Measurements from ENCODE around the gene ANKRD60.

Gene ANKRD60

GRCh38 chr20:58188527-58188926, 39.9 kb downstream of the ANKRD60 start:
- no peak for DNase-seq

- DNase-seq, result no peak
Observed at GRCh38 chr20:58184984-58185383, 43.5 kb downstream of the ANKRD60 start.

- no peak for DNase-seq
Observed at GRCh38 chr20:58184063-58184462, 44.4 kb downstream of the ANKRD60 start.

- DNase-seq, result no peak
Observed at GRCh38 chr20:58182521-58183140, 45.8 kb downstream of the ANKRD60 start.

- peak; percentile 47 for DNase-seq
Observed at GRCh38 chr20:58179432-58180099, 48.9 kb downstream of the ANKRD60 start.

- DNase-seq, result no peak
Observed at GRCh38 chr20:58179083-58179431, 49.4 kb downstream of the ANKRD60 start.

GRCh38 chr20:58177799-58178198, 50.7 kb downstream of the ANKRD60 start:
- no peak for DNase-seq

GRCh38 chr20:58175836-58176235, 52.6 kb downstream of the ANKRD60 start:
- no peak for DNase-seq

GRCh38 chr20:58175425-58175824, 53.0 kb downstream of the ANKRD60 start:
- no peak for DNase-seq

- peak; percentile 53 for DNase-seq
Observed at GRCh38 chr20:58174708-58175280, 53.7 kb downstream of the ANKRD60 start.

- peak; percentile 21 for DNase-seq
Observed at GRCh38 chr20:58173930-58174707, 54.3 kb downstream of the ANKRD60 start.

GRCh38 chr20:58173091-58173490, 55.4 kb downstream of the ANKRD60 start:
- DNase-seq, result no peak

- no peak for DNase-seq
Observed at GRCh38 chr20:58171796-58172425, 56.5 kb downstream of the ANKRD60 start.

- DNase-seq, result peak; percentile 79
Observed at GRCh38 chr20:58169450-58169849, 59.0 kb downstream of the ANKRD60 start.

GRCh38 chr20:58168843-58169242, 59.6 kb downstream of the ANKRD60 start:
- DNase-seq, result no peak

GRCh38 chr20:58167759-58168158, 60.7 kb downstream of the ANKRD60 start:
- DNase-seq, result no peak

Data from fibroblast of skin of scalp (primary cell).